ENCODE data around the gene LY6G5C. TPM values are rescaled to one million over a fixed set of nuclear protein-coding genes. Genes with fewer than 3 reads are reported as not detected.

The LY6G5C gene
- total and polyA plus RNA-seq, 9 of the 15 experiments (the other 6 are each of a cell fraction or from before 2014, with no cell fraction given), result 0.10 to 0.67 (median 0.46) TPM; not detected in 4

DNA sequence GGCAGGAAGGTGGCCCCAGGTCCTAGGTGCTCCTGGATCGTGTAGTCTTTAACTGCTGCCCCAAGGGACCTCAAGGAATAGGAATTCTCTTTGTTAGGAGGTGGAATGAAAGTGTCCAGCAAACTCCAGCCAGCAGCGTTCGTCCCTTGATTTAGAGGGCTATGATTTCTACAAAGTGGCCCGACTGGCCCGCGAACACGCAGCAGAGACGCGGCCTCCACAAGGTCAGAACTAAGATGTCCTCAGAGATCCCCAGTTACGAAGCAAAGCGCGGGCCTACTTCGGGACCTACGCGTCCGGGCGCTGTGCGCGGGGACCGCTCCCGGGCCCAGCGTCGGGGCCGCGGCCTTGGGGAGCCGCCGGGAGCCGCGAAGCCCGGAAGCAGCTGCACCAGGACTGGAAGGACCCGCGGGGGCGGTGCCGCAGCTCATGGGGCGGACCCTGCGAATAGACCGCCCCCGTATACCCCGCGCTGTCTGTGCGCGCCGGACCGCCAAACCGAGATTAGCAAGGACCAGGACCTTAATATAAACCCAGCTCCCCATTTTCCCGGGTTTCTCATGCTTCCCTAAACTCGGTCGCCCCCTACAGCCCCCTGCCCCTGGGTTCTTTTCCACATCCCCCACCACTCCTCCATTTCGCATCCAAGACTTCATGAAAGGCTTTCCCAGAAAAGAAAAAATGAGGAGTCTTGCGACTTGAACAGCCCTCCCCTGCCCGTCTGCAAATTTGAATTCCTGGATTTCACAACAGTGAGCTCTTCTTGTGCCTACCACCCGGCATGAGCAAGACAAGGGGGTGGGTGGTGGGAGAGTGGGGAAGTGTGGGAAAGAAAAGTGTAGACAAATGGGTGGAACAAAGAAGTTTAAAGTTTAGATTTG, 20.2 kb downstream of the LY6G5C start, which contains the start of gene C6orf47 (continued):
- TF ChIP-seq ZNF444 (CRISPR knock-in tag; IDR thresholded peaks at IDR 0.05), result peak; percentile 1; the same call in 1 of the 2 replicates
- TF ChIP-seq ZKSCAN1 (IDR thresholded peaks at IDR 0.05; ENCODE audit: low read depth, low read length), result peak; percentile 63; the same call in 1 of the 2 replicates
- peak; percentile 97 for TF ChIP-seq CEBPB (tag; IDR thresholded peaks at IDR 0.05)
- TF ChIP-seq RBM39 (optimal IDR thresholded peaks at IDR 0.05; ENCODE audit: low read depth, low read length), result no peak
- peak; percentile 41; the same call in 1 of the 2 replicates for TF ChIP-seq ARID3A (IDR thresholded peaks at IDR 0.05; ENCODE audit: borderline replicate concordance, low read depth, low read length)
- no peak for TF ChIP-seq PCBP2 (IDR thresholded peaks at IDR 0.05; ENCODE audit: low read depth, low read length, poor library complexity, severe bottlenecking)
- peak; percentile 96 for TF ChIP-seq HMG20B (CRISPR knock-in tag; IDR thresholded peaks at IDR 0.05)
- TF ChIP-seq ATF7 (IDR thresholded peaks at IDR 0.05), result peak; percentile 85
- no peak for TF ChIP-seq TCFL5 (CRISPR knock-in tag; conservative IDR thresholded peaks at IDR 0.05)
- peak; percentile 84 to 86 for TF ChIP-seq NRF1 (conservative IDR thresholded peaks at IDR 0.05 in 1 of 2, IDR thresholded peaks at IDR 0.05 in 1 of 2)
- TF ChIP-seq, protein P1, sequence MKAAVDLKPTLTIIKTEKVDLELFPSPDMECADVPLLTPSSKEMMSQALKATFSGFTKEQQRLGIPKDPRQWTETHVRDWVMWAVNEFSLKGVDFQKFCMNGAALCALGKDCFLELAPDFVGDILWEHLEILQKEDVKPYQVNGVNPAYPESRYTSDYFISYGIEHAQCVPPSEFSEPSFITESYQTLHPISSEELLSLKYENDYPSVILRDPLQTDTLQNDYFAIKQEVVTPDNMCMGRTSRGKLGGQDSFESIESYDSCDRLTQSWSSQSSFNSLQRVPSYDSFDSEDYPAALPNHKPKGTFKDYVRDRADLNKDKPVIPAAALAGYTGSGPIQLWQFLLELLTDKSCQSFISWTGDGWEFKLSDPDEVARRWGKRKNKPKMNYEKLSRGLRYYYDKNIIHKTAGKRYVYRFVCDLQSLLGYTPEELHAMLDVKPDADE (conservative IDR thresholded peaks at IDR 0.05; ENCODE audit: control insufficient read depth, low read depth, low read length), result peak; percentile 91
- TF ChIP-seq BCLAF1 (IDR thresholded peaks at IDR 0.05; ENCODE audit: borderline replicate concordance in 1 of 2, control insufficient read depth in 1 of 2, low read depth in 2 of 2, low read length in 1 of 2), result peak; percentile 34 to 64; a peak in 1 of 4 replicates
- TF ChIP-seq, protein P2, sequence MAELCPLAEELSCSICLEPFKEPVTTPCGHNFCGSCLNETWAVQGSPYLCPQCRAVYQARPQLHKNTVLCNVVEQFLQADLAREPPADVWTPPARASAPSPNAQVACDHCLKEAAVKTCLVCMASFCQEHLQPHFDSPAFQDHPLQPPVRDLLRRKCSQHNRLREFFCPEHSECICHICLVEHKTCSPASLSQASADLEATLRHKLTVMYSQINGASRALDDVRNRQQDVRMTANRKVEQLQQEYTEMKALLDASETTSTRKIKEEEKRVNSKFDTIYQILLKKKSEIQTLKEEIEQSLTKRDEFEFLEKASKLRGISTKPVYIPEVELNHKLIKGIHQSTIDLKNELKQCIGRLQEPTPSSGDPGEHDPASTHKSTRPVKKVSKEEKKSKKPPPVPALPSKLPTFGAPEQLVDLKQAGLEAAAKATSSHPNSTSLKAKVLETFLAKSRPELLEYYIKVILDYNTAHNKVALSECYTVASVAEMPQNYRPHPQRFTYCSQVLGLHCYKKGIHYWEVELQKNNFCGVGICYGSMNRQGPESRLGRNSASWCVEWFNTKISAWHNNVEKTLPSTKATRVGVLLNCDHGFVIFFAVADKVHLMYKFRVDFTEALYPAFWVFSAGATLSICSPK (IDR thresholded peaks at IDR 0.05; ENCODE audit: borderline replicate concordance), result peak; percentile 75; the same call in 1 of the 2 replicates
- TF ChIP-seq CTBP1 (IDR thresholded peaks at IDR 0.05; ENCODE audit: borderline replicate concordance), result peak; percentile 80
- TF ChIP-seq MEIS2 (IDR thresholded peaks at IDR 0.05; ENCODE audit: partially characterized antibody), result peak; percentile 12
- TF ChIP-seq GABPB2 (CRISPR knock-in tag; conservative IDR thresholded peaks at IDR 0.05), result peak; percentile 59; the same call in 1 of the 2 replicates
- TF ChIP-seq SMARCE1 (IDR thresholded peaks at IDR 0.05), result no peak; the same call in none of the 2 replicates
